ENCODE data around the gene TTC7B.

The TTC7B gene

GRCh38 chr14:90651976-90652560 lies 164.2 kb downstream of the TTC7B start:
- H3K4me1 ChIP-seq (ENCODE audit: control insufficient read depth in 1 of 2, insufficient read depth in 2 of 2, low read length in 2 of 2): peaks cover 1 to 2% of the 10 kb centered on the region in 2 experiments
- no CpG with 5 or more reads among the region's 9 CpGs for WGBS (ENCODE audit: extremely low coverage, insufficient coverage, insufficient read length)
- H4K12ac ChIP-seq (ENCODE audit: low read depth, low read length): no peak overlapping the region
- H2BK120ac ChIP-seq (ENCODE audit: insufficient read depth, low read length, poor library complexity): no peak overlapping the region
- peaks cover 19% of the 10 kb centered on the region in 2 experiments for H3K36me3 ChIP-seq (ENCODE audit: control insufficient read depth in 1 of 2, insufficient read depth in 2 of 2, low read length in 2 of 2)
- H3K23ac ChIP-seq (ENCODE audit: low read length): no peak overlapping the region
- H3K4ac ChIP-seq (ENCODE audit: low read depth, low read length): no peak overlapping the region
- H3K79me1 ChIP-seq (ENCODE audit: low read length): no peaks in the 10 kb centered on the region
- no peaks in the 10 kb centered on the region for H3K27me3 ChIP-seq (ENCODE audit: insufficient read depth, low read length)
- no peak overlapping the region for H3K4me3 ChIP-seq (ENCODE audit: low read depth, low read length)
- no peak for DNase-seq
- no peaks in the 10 kb centered on the region for H3K79me2 ChIP-seq (ENCODE audit: control insufficient read depth, insufficient read depth, low read length, poor library complexity)
- no peak overlapping the region for H3K27ac ChIP-seq (ENCODE audit: low read depth, low read length)
- H3K9me3 ChIP-seq (ENCODE audit: insufficient read depth, low read depth, low read length): peaks cover 1% of the 10 kb centered on the region
- H2BK5ac ChIP-seq (ENCODE audit: low read depth, low read length, poor library complexity): no peak overlapping the region
- no peak overlapping the region for H2AFZ ChIP-seq (ENCODE audit: insufficient read depth, low read length, poor library complexity)
- H4K91ac ChIP-seq (ENCODE audit: low read depth, low read length): no peak overlapping the region
- no peak overlapping the region for H3K14ac ChIP-seq (ENCODE audit: low read length)
- H3K4me2 ChIP-seq (ENCODE audit: low read length): no peak overlapping the region
- no peak overlapping the region for H2AK5ac ChIP-seq (ENCODE audit: low read length)
- H4K8ac ChIP-seq (ENCODE audit: low read depth, low read length): no peak overlapping the region
- H3K9ac ChIP-seq (ENCODE audit: low read length): no peak overlapping the region
- no peak overlapping the region for H3K18ac ChIP-seq (ENCODE audit: low read length)
- no peak overlapping the region for H2BK12ac ChIP-seq (ENCODE audit: low read length)

- no peak for DNase-seq
- Histone ChIP-seq H3K4me3 (ENCODE audit: low read depth, low read length) (no peak overlapping the region), H3K27me3 (ENCODE audit: insufficient read depth, low read length) (no peaks in the 10 kb centered on the region), H3K4me1 (ENCODE audit: control insufficient read depth in 1 of 2, insufficient read depth in 2 of 2, low read length in 2 of 2) (peaks cover 2 to 4% of the 10 kb centered on the region in 2 experiments), H2BK5ac (ENCODE audit: low read depth, low read length, poor library complexity) (no peak overlapping the region), H4K8ac (ENCODE audit: low read depth, low read length) (no peak overlapping the region), H3K36me3 (ENCODE audit: control insufficient read depth in 1 of 2, insufficient read depth in 2 of 2, low read length in 2 of 2) (peaks cover 18 to 22% of the 10 kb centered on the region in 2 experiments), H2AK5ac (ENCODE audit: low read length) (no peak overlapping the region), H3K9ac (ENCODE audit: low read length) (no peak overlapping the region), H3K79me2 (ENCODE audit: control insufficient read depth, insufficient read depth, low read length, poor library complexity) (no peaks in the 10 kb centered on the region), H3K23ac (ENCODE audit: low read length) (no peak overlapping the region), H4K12ac (ENCODE audit: low read depth, low read length) (no peak overlapping the region), H3K4me2 (ENCODE audit: low read length) (no peak overlapping the region), H2BK120ac (ENCODE audit: insufficient read depth, low read length, poor library complexity) (no peak overlapping the region), H3K18ac (ENCODE audit: low read length) (no peak overlapping the region), H3K9me3 (ENCODE audit: insufficient read depth, low read depth, low read length) (peaks cover 1% of the 10 kb centered on the region), H3K79me1 (ENCODE audit: low read length) (no peaks in the 10 kb centered on the region), H3K14ac (ENCODE audit: low read length) (no peak overlapping the region), H3K4ac (ENCODE audit: low read depth, low read length) (no peak overlapping the region), H4K91ac (ENCODE audit: low read depth, low read length) (no peak overlapping the region), H2BK12ac (ENCODE audit: low read length) (no peak overlapping the region), H3K27ac (ENCODE audit: low read depth, low read length) (no peak overlapping the region), H2AFZ (ENCODE audit: insufficient read depth, low read length, poor library complexity) (no peak overlapping the region)
- WGBS (ENCODE audit: extremely low coverage, insufficient coverage, insufficient read length): no CpG with 5 or more reads among the region's 5 CpGs
Measured at GRCh38 chr14:90651271-90651804, 164.9 kb downstream of the TTC7B start.

- Histone ChIP-seq H3K27me3 (ENCODE audit: insufficient read depth, low read length) (no peaks in the 10 kb centered on the region), H2AFZ (ENCODE audit: insufficient read depth, low read length, poor library complexity) (no peak overlapping the region), H3K18ac (ENCODE audit: low read length) (no peak overlapping the region), H3K36me3 (ENCODE audit: control insufficient read depth in 1 of 2, insufficient read depth in 2 of 2, low read length in 2 of 2) (peaks cover 16 to 21% of the 10 kb centered on the region in 2 experiments), H2AK5ac (ENCODE audit: low read length) (no peak overlapping the region), H2BK120ac (ENCODE audit: insufficient read depth, low read length, poor library complexity) (no peak overlapping the region), H2BK5ac (ENCODE audit: low read depth, low read length, poor library complexity) (no peak overlapping the region), H3K4ac (ENCODE audit: low read depth, low read length) (no peak overlapping the region), H2BK12ac (ENCODE audit: low read length) (no peak overlapping the region), H3K27ac (ENCODE audit: low read depth, low read length) (no peak overlapping the region), H3K23ac (ENCODE audit: low read length) (no peak overlapping the region), H4K8ac (ENCODE audit: low read depth, low read length) (no peak overlapping the region), H3K14ac (ENCODE audit: low read length) (no peak overlapping the region), H3K79me1 (ENCODE audit: low read length) (no peaks in the 10 kb centered on the region), H3K79me2 (ENCODE audit: control insufficient read depth, insufficient read depth, low read length, poor library complexity) (no peaks in the 10 kb centered on the region), H4K12ac (ENCODE audit: low read depth, low read length) (no peak overlapping the region), H4K91ac (ENCODE audit: low read depth, low read length) (no peak overlapping the region), H3K9ac (ENCODE audit: low read length) (no peak overlapping the region), H3K9me3 (ENCODE audit: insufficient read depth, low read depth, low read length) (no peaks in the 10 kb centered on the region), H3K4me1 (ENCODE audit: control insufficient read depth in 1 of 2, insufficient read depth in 2 of 2, low read length in 2 of 2) (peaks cover 17 to 19% of the 10 kb centered on the region in 2 experiments), H3K4me3 (ENCODE audit: low read depth, low read length) (no peak overlapping the region), H3K4me2 (ENCODE audit: low read length) (no peak overlapping the region)
- WGBS (ENCODE audit: extremely low coverage, insufficient coverage, insufficient read length): no CpG with 5 or more reads among the region's 3 CpGs
- DNase-seq: no peak
Measured at GRCh38 chr14:90649557-90650135, 166.6 kb downstream of the TTC7B start.

- Histone ChIP-seq H3K27me3 (ENCODE audit: insufficient read depth, low read length) (no peaks in the 10 kb centered on the region), H3K79me1 (ENCODE audit: low read length) (no peaks in the 10 kb centered on the region), H2AFZ (ENCODE audit: insufficient read depth, low read length, poor library complexity) (no peak overlapping the region), H2BK5ac (ENCODE audit: low read depth, low read length, poor library complexity) (no peak overlapping the region), H3K23ac (ENCODE audit: low read length) (no peak overlapping the region), H4K91ac (ENCODE audit: low read depth, low read length) (no peak overlapping the region), H3K79me2 (ENCODE audit: control insufficient read depth, insufficient read depth, low read length, poor library complexity) (no peaks in the 10 kb centered on the region), H3K4me1 (ENCODE audit: control insufficient read depth in 1 of 2, insufficient read depth in 2 of 2, low read length in 2 of 2) (peaks cover 17 to 19% of the 10 kb centered on the region in 2 experiments), H3K27ac (ENCODE audit: low read depth, low read length) (no peak overlapping the region), H3K4me3 (ENCODE audit: low read depth, low read length) (no peak overlapping the region), H4K8ac (ENCODE audit: low read depth, low read length) (no peak overlapping the region), H3K4me2 (ENCODE audit: low read length) (no peak overlapping the region), H2BK120ac (ENCODE audit: insufficient read depth, low read length, poor library complexity) (no peak overlapping the region), H2BK12ac (ENCODE audit: low read length) (no peak overlapping the region), H3K18ac (ENCODE audit: low read length) (no peak overlapping the region), H3K36me3 (ENCODE audit: control insufficient read depth in 1 of 2, insufficient read depth in 2 of 2, low read length in 2 of 2) (peaks cover 14 to 17% of the 10 kb centered on the region in 2 experiments), H3K9ac (ENCODE audit: low read length) (no peak overlapping the region), H3K9me3 (ENCODE audit: insufficient read depth, low read depth, low read length) (no peaks in the 10 kb centered on the region), H3K4ac (ENCODE audit: low read depth, low read length) (no peak overlapping the region), H3K14ac (ENCODE audit: low read length) (no peak overlapping the region), H4K12ac (ENCODE audit: low read depth, low read length) (no peak overlapping the region), H2AK5ac (ENCODE audit: low read length) (no peak overlapping the region)
- no CpG with 5 or more reads among the region's 4 CpGs for WGBS (ENCODE audit: extremely low coverage, insufficient coverage, insufficient read length)
- DNase-seq: no peak
Measured at GRCh38 chr14:90649083-90649482, 167.1 kb downstream of the TTC7B start.

All from trophoblast cell (in vitro differentiated cells and primary cell).